RCC 7860 (cell line): ENCODE data around the gene LPA.

Experiments used
- DNase-seq: peaks from one replicate; pipeline ENCODE4 v3.0.0-alpha.2; 2015; ENCODE audit warnings: low spot score
- FAIRE-seq: peaks from 2 replicates; lab custom pipeline; 2012; peaks lifted over from hg19 to GRCh38; lab: Jason Lieb, UNC

LPA gene

DNA sequence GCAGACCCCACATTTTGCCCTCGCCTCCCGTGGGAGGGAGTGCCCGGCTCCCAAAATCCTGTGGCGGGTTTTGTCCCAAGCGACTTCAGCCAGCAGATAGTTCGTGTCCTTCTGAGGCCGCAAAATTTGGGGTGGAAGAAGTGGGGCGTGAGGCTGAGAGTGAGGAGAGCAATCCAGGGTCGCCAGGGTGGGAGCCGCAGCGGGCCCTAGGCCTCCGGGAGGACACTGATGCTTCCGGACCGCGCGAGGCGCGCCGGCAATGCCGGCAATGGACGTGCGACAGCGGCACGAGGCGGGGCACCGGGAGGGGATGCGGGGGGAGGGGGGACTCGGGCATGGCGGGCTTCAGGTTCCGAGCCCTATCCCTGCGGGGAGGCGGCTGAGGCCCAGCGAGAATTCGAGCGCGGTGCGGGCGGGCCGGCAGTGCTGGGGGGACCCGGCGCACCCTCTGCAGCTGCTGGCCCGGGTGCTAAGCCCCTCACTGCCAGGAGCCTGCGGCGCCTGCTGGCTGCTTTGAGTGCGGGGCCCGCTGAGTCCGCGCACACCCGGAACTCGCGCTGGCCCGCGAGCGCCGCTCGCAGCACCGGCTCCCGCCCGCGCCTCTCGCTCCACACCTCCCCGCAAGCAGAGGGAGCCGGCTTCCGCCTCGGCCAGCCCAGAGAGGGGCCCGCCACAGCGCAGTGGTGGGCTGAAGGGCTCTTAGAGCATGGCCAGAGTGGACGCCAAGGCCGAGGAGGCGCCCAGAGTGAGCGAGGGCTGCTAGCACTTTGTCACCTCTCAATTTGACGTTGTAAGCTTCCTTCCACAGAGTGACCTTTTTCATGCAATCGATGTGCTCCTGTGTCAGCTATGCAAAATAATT lies 143.8 kb downstream of the LPA start:
- DNase-seq: no peak
- FAIRE-seq: no peak

DNA sequence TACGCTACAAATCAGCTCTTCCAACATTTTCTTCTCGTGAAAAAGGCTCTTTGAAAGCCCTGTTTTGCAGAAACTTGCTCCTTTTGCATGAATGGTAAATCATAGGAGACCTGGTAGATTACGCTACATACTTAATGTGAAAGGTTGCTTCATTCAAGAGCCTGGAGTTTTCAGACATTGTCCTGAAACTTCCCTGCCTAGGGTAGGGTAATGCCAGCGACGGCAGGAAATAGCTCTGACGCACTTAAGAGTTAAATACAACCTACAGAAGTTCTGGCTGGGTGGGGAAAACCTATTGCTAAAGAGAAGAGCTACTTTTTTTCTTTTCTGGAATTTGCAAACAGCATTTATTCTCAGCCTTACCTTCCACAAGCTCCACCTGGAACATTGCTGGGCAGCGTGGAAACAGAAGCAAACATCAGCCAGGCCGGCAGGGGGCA lies 144.5 kb downstream of the LPA start:
- FAIRE-seq (no peak), DNase-seq (peak; percentile 38)

DNA sequence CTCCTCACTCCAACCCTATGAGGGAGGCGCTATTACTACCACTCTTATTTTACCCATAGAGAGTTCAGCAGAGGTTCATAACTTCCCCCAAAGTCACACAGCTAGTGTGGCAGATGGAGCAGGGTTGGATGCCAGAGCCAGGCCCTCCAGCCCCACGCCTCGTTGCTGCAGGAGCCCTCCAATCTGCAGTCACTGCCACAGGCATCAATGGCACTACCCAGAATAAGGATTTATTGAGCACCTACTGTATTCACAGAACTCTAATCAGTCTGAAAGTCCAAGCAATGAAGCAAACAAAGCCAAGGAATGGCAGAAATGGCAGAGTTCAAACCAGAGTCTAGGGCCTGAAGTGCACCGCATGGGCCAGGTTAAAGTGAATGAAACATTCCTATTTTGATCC lies 144.9 kb downstream of the LPA start:
- DNase-seq (no peak), FAIRE-seq (no peak)

DNA sequence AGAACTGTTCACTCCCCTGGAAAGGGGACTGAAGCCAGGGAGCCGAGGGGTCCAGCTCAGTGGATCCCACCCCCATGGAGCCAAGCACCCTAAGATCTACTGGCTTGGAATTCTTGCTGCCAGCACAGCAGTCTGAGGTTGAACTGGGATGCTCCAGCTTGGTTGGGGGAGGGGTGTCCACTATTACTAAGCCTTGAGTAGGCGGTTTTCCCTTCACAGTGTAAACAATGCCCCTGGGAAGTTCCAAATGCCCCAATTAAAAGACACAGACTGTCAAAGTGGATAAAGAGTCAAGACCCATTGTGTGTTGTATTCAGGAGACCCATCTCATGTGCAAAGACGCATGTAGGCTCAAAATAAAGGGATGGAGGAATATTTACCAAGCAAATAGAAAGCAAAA lies 150.2 kb downstream of the LPA start:
- DNase-seq: no peak
- no peak for FAIRE-seq

DNA sequence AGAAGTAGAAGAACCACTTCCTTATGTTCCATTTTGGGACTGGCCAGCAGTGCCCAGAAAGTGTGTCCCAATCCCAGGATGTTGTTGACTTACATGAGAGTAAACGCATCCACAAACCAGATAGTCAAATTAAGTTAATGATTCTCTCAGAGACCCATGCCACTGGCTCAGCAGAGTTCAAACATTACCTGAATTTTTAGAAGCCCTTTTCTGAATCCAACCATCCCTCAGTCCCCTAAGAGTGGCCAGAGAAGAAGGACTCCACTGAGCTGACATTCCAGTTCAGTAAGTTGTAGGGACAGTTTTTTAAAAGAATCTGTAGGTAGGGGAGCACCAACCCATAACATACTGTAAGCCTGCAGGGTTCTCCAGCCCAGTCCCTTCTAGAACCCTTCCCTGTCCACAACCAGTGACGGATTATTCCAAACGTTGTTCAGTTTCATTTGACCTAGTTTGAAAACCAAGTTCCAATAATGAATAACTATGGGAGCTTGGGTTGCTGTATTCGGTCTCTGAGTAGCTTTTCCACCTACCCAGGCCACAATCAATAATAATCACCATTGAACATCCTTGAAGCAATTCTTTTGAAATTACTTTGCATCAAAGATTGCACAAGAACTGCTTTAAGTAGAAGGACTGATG lies 153.0 kb downstream of the LPA start:
- DNase-seq (no peak), FAIRE-seq (no peak)

DNA sequence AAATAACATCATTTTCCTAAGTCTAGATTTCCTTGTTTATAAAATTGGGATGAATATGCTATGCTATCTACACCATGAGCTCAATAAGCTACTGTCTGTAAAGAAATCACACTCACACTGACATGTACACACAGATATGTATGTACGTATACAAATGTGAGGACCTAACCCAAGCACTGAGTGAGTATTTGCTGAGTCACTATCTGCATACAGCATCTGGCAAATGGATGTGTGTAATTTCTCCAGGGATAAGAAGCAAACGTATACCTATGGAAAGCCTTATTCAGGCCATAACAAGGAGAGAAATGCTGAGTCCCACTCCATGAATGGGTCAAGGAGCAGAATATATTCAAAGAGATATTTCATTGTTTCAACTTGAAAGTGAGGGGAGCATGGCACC lies 153.9 kb downstream of the LPA start:
- DNase-seq: no peak
- no peak for FAIRE-seq

DNA sequence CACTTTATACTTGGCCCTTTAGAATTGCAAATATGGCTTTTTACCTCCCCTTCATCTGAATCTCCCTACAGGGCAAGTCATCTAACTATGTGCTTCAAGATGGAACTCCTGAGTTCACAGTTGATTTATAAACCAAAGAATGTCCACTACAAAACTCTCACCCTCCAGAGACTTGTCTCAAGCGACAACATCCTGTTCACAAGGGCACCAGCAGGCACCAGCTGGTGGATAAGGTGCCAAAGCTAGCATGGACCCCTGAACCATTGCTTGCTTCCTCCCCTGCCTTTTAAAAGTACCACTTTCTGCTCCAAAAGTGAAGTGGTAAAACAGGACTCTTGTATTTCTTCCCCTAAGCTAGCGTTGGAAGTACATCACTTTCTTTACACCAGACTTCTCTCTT lies 154.5 kb downstream of the LPA start:
- FAIRE-seq: no peak
- no peak for DNase-seq

DNA sequence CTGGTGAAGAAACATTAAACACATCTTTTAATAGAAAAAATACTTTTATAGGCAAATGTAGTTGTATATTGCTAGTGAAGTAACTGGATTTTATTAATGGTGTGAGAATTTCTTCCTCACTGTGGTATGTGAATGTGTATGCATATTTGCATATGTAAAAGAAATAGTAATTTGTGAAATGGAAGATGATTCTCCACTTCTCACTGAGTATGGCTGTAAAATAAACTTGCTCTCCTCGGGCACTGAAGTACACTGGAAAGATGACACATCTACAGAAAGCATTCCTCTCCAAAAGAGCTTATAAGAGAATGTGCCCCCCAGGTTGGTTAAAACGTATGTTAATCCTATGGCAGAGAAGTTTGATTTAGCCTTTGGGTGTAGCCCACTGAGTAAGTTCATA lies 155.5 kb downstream of the LPA start:
- DNase-seq (no peak), FAIRE-seq (no peak)

DNA sequence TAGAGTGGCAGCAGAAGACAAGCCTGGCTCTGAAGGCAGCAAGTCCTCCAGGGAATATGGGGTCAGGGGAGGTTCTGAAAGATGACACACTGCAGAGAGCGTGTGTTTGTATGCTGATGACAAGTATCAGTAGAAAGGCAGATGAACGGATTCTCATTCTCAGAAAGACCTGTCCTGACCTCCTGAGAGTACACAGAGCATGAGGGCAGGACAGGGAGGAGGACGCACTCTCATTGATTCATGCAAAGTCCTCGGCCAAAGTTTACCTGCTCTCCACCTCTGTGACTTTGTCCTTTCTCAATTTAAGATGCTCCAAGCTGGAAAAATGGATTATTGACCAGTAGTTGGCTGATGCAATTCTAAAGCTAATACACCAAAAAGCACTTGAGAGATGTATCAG lies 156.7 kb downstream of the LPA start:
- DNase-seq: no peak
- FAIRE-seq: no peak

DNA sequence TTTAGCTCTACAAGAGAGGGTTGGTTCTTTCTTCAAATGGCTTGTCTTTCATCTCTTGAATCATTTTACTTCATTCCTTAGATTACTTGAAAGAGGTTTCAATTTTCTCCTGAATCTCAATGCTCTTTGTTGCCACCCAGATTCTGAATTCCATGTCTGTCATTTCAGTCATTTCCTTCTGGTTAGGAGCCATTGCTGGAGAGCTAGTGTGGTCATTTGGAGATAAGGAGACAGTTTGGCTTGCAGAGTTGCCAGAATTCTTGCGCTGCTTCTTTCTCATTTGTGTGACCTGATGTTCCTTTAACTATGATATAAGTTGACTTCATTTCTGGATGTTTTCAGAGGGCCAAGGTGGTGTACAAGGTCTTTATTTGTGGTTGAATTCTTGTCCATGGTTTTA lies 158.1 kb downstream of the LPA start:
- FAIRE-seq (no peak), DNase-seq (no peak)

DNA sequence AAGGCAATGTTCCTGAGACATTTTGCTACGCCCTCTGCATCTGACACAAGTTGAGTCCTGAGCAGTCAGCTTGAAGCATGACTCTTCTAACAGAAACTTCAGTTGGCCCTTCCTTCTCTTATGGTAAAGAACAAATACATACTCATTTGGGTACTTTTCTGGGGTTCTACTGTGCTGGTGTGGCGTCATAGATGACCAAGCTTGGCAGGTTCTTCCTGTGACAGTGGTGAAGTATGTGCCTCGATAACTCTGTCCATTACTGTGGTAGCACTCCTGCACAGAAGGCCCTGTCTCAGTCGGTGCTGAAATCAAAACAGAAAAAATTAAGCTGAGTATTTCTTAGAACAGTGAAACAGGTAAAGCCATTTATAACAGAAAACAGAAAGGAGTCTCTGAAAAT lies 163.4 kb downstream of the LPA start:
- no peak for DNase-seq
- FAIRE-seq: no peak

DNA sequence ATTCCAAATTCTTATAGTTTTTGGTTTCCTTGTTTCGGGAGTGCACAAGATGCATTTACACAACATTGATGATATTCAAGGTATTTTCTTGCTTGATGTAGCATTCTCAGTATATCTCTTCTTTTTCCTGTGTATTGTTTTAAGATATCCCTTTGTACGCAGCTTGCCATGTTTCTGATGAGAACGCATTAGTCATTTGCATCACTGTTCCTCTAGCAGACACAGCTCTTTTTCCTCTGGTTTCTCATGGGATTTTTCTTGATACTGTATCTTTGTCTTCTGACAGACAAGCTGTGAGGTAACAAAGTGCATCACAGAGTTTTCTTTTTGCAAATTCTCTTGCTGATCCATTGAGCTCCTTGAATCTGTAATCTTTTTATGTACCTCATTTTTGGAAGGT lies 169.5 kb downstream of the LPA start:
- no peak for FAIRE-seq
- no peak for DNase-seq

DNA sequence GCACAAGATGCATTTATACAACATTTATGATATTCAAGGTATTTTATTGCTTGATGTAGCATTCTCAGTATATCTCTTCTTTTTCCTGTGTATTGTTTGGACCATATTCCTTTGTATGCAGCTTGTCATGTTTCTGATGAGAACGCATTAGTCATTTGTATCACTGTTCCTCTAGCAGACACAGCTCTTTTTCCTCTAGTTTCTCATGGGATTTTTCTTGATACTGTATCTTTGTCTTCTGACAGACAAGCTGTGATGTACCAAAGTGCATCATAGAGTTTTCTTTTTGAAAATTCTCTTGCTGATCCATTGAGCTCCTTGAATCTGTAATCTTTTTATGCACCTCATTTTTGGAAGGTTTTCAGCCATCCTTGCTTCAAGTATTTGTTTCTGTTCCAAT lies 175.0 kb downstream of the LPA start:
- FAIRE-seq (no peak), DNase-seq (no peak)

DNA sequence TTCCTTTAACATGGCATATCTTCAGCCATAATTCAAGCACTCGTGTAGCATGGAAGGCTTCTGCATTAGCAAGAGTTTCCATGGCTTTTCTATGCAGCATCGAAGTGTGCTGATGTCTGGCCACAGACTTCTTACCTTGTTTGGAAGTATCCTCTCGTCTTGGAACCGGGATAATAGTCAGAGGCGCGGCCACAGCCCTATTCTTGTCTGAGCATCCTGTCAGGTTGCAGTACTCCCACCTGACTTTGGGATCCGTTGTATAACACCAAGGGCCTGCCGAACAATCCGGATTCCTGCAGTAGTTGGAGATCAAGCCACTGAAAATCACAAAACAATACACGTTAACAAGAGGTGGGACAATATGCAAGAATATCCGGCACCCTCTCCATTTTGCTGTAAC lies 177.0 kb downstream of the LPA start:
- FAIRE-seq: no peak
- DNase-seq: no peak
